Left renal cortex interstitium (tissue), 4 donors: ENCODE measurements around the gene TNKS2. TPM values are rescaled to one million over a fixed set of nuclear protein-coding genes. Genes with fewer than 3 reads are reported as not detected.
"Not testable (repeated sequence)": the region's sequence is repeated elsewhere in the genome, so short reads cannot be mapped to it uniquely, and the experiment has no call there.

ENCODE experiments used
- DNase-seq, 4 donors: peaks; one replicate each; pipeline ENCODE4 v3.0.0-alpha.2; 2013; ENCODE audit warnings: low read depth in 4 of 4, low spot score in 2 of 4, missing footprints in 1 of 4
- polyA plus RNA-seq, 4 donors: library from polyadenylated mRNA; unstranded; fragments of 120-200 nt; gene quantifications; one replicate each; pipeline ENCODE4 v1.2.1, GENCODE V29; 2013; ENCODE audit not compliant: insufficient read length in 4 of 4

The TNKS2 gene
- 10 to 100 TPM; 53.4 to 63.8 (median 54.4) TPM for polyA plus RNA-seq

GRCh38 chr10:91797874-91798648 lies at the start of gene TNKS2:
Gene TNKS2, plus strand, starts transcription at chr10:91798426. Its CDS starts 265 bp downstream, at chr10:91798691.
- peak; percentile 86 to 94 (median 90) for DNase-seq

- not testable (repeated sequence) for DNase-seq
These were observed 48.6 kb upstream of the TNKS2 start for GRCh38 chr10:91749592-91749991.

- no peak for DNase-seq
These were observed 41.9 kb upstream of the TNKS2 start for GRCh38 chr10:91756286-91756685.

GRCh38 chr10:91758303-91759146 lies 39.7 kb upstream of the TNKS2 start:
- peak in 2 of 4 donors; percentile 14 to 45 for DNase-seq

- DNase-seq = no peak
These were observed 38.6 kb upstream of the TNKS2 start for GRCh38 chr10:91759581-91759986.

GRCh38 chr10:91761721-91762120 lies 36.5 kb upstream of the TNKS2 start:
- DNase-seq = no peak

- DNase-seq = no peak
These were observed 35.3 kb upstream of the TNKS2 start for GRCh38 chr10:91762878-91763277.

GRCh38 chr10:91766676-91767075 lies 31.6 kb upstream of the TNKS2 start:
- no peak for DNase-seq

GRCh38 chr10:91768123-91768522 lies 30.1 kb upstream of the TNKS2 start:
- DNase-seq = no peak

- no peak for DNase-seq
These were observed 26.3 kb upstream of the TNKS2 start for GRCh38 chr10:91771907-91772306.

- no peak for DNase-seq
These were observed 25.8 kb upstream of the TNKS2 start for GRCh38 chr10:91772461-91772860.

- DNase-seq = no peak
These were observed 25.4 kb upstream of the TNKS2 start for GRCh38 chr10:91772869-91773268.

- DNase-seq = no peak
These were observed 23.7 kb upstream of the TNKS2 start for GRCh38 chr10:91774571-91774970.

- no peak for DNase-seq
These were observed 22.5 kb upstream of the TNKS2 start for GRCh38 chr10:91775731-91776130.

- no peak for DNase-seq
These were observed 22.0 kb upstream of the TNKS2 start for GRCh38 chr10:91776266-91776665.

GRCh38 chr10:91778485-91778884 lies 19.7 kb upstream of the TNKS2 start:
- no peak for DNase-seq

- DNase-seq = no peak
These were observed 19.1 kb upstream of the TNKS2 start for GRCh38 chr10:91779011-91779605.

- no peak for DNase-seq
These were observed 15.7 kb upstream of the TNKS2 start for GRCh38 chr10:91782539-91782938.

- no peak for DNase-seq
These were observed 12.4 kb upstream of the TNKS2 start for GRCh38 chr10:91785830-91786229.

- DNase-seq = no peak
These were observed 11.0 kb upstream of the TNKS2 start for GRCh38 chr10:91787258-91787657.

GRCh38 chr10:91787810-91788209 lies 10.4 kb upstream of the TNKS2 start:
- no peak for DNase-seq
